ENCODE measurements around the gene SLC13A3. TPM values are rescaled to one million over a fixed set of nuclear protein-coding genes. Genes with fewer than 3 reads are reported as not detected.

Gene SLC13A3
- total RNA-seq, 3 donors from 2014 or later = 1.3 to 2.9 (median 1.6) TPM

GRCh38 chr20:46639587-46639986, 11.7 kb downstream of the SLC13A3 start:
- no peak overlapping the region for H3K27ac ChIP-seq
- intact Hi-C loops (cut with DNase I; ENCODE audit: low total_unique reads) = no loop called here
- DNase-seq (ENCODE audit: low spot score in 2 of 2) = no peak
- no peak overlapping the region for H3K4me3 ChIP-seq
- H3K36me3 ChIP-seq = no peaks in the 10 kb centered on the region
- no peaks in the 10 kb centered on the region for H3K4me1 ChIP-seq
- H3K9me3 ChIP-seq = no peaks in the 10 kb centered on the region
- no peak for TF ChIP-seq CTCF (IDR thresholded peaks at IDR 0.05)
- no peak for TF ChIP-seq POLR2AphosphoS5 (IDR thresholded peaks at IDR 0.05)
- TF ChIP-seq POLR2A (IDR thresholded peaks at IDR 0.05) = no peak
- no peaks in the 10 kb centered on the region for H3K27me3 ChIP-seq

GRCh38 chr20:46638898-46639274, 12.4 kb downstream of the SLC13A3 start:
- H3K4me3 ChIP-seq = no peak overlapping the region
- H3K9me3 ChIP-seq = no peaks in the 10 kb centered on the region
- H3K27ac ChIP-seq = no peak overlapping the region
- TF ChIP-seq POLR2A (IDR thresholded peaks at IDR 0.05) = no peak
- no peak for TF ChIP-seq POLR2AphosphoS5 (IDR thresholded peaks at IDR 0.05)
- no peak for DNase-seq (ENCODE audit: low spot score in 2 of 2)
- no peaks in the 10 kb centered on the region for H3K4me1 ChIP-seq
- H3K27me3 ChIP-seq = no peaks in the 10 kb centered on the region
- intact Hi-C loops (cut with DNase I; ENCODE audit: low total_unique reads) = no loop called here
- no peaks in the 10 kb centered on the region for H3K36me3 ChIP-seq

GRCh38 chr20:46638134-46638897, 12.9 kb downstream of the SLC13A3 start:
- no peak for DNase-seq (ENCODE audit: low spot score in 2 of 2)

GRCh38 chr20:46637427-46638133, 13.7 kb downstream of the SLC13A3 start:
- Histone ChIP-seq H3K27ac (no peak overlapping the region), H3K9me3 (no peaks in the 10 kb centered on the region), H3K4me1 (no peaks in the 10 kb centered on the region), H3K27me3 (no peaks in the 10 kb centered on the region), H3K36me3 (no peaks in the 10 kb centered on the region), H3K4me3 (no peak overlapping the region)
- intact Hi-C loops (cut with DNase I; ENCODE audit: low total_unique reads) = no loop called here
- no peak for DNase-seq (ENCODE audit: low spot score in 2 of 2)
- TF ChIP-seq CTCF (IDR thresholded peaks at IDR 0.05) = no peak
- no peak for TF ChIP-seq POLR2AphosphoS5 (IDR thresholded peaks at IDR 0.05)
- TF ChIP-seq POLR2A (IDR thresholded peaks at IDR 0.05) = no peak

More at GRCh38 chr20:46638134-46638897, 12.9 kb downstream of the SLC13A3 start:
- H3K4me1 ChIP-seq = no peaks in the 10 kb centered on the region
- no peaks in the 10 kb centered on the region for H3K9me3 ChIP-seq
- H3K27ac ChIP-seq = no peak overlapping the region
- H3K36me3 ChIP-seq = no peaks in the 10 kb centered on the region
- intact Hi-C loops (cut with DNase I; ENCODE audit: low total_unique reads) = no loop called here
- no peaks in the 10 kb centered on the region for H3K27me3 ChIP-seq
- H3K4me3 ChIP-seq = no peak overlapping the region
- TF ChIP-seq POLR2A (IDR thresholded peaks at IDR 0.05) (no peak), POLR2AphosphoS5 (IDR thresholded peaks at IDR 0.05) (no peak), CTCF (IDR thresholded peaks at IDR 0.05) (no peak)

- H3K36me3 ChIP-seq = no peaks in the 10 kb centered on the region
- H3K9me3 ChIP-seq = no peaks in the 10 kb centered on the region
- intact Hi-C loops (cut with DNase I; ENCODE audit: low total_unique reads) = no loop called here
- no peak overlapping the region for H3K4me3 ChIP-seq
- H3K27me3 ChIP-seq = no peaks in the 10 kb centered on the region
- H3K27ac ChIP-seq = no peak overlapping the region
- no peak for DNase-seq (ENCODE audit: low spot score in 2 of 2)
- H3K4me1 ChIP-seq = no peaks in the 10 kb centered on the region
- TF ChIP-seq POLR2AphosphoS5 (IDR thresholded peaks at IDR 0.05) (no peak), CTCF (IDR thresholded peaks at IDR 0.05) (no peak), POLR2A (IDR thresholded peaks at IDR 0.05) (no peak)
Observed at GRCh38 chr20:46637020-46637419, 14.2 kb downstream of the SLC13A3 start.
